ELR (cell line): Measurements from ENCODE around the gene PRF1.
"Not testable (repeated sequence)": the region's sequence is repeated elsewhere in the genome, so short reads cannot be mapped to it uniquely, and the experiment has no call there.

Source experiments
- DNase-seq: peaks from one replicate; pipeline ENCODE4 v3.0.0-alpha.2; 2015; ENCODE audit warnings: low read depth

Gene PRF1

GRCh38 chr10:70602665-70603448 is at the start of gene PRF1:
PRF1 (minus strand) TSS chr10:70602741; CDS start chr10:70600902, 1,839 bp downstream.
- no peak for DNase-seq

- peak; percentile 42 for DNase-seq
These were observed 49.1 kb upstream of the PRF1 start for GRCh38 chr10:70651661-70652060.

- DNase-seq = no peak
These were observed 48.2 kb upstream of the PRF1 start for GRCh38 chr10:70650718-70651117.

GRCh38 chr10:70650104-70650503 is 47.6 kb upstream of the PRF1 start:
- no peak for DNase-seq

- DNase-seq = peak; percentile 96
These were observed 47.0 kb upstream of the PRF1 start for GRCh38 chr10:70649526-70649925.

- peak; percentile 40 for DNase-seq
These were observed 45.9 kb upstream of the PRF1 start for GRCh38 chr10:70648427-70648826.

GRCh38 chr10:70647086-70647485 is 44.5 kb upstream of the PRF1 start:
- DNase-seq = no peak

- not testable (repeated sequence) for DNase-seq
These were observed 42.4 kb upstream of the PRF1 start for GRCh38 chr10:70644959-70645358.

- not testable (repeated sequence) for DNase-seq
These were observed 40.7 kb upstream of the PRF1 start for GRCh38 chr10:70643272-70643671.

GRCh38 chr10:70639640-70640383 is 37.3 kb upstream of the PRF1 start:
- not testable (repeated sequence) for DNase-seq

- not testable (repeated sequence) for DNase-seq
These were observed 32.0 kb upstream of the PRF1 start for GRCh38 chr10:70634515-70634914.

- DNase-seq = peak; percentile 28
These were observed 31.5 kb upstream of the PRF1 start for GRCh38 chr10:70634011-70634410.

GRCh38 chr10:70631735-70632134 is 29.2 kb upstream of the PRF1 start:
- not testable (repeated sequence) for DNase-seq

GRCh38 chr10:70629338-70629737 is 26.8 kb upstream of the PRF1 start:
- no peak for DNase-seq

GRCh38 chr10:70626056-70626455 is 23.5 kb upstream of the PRF1 start:
- no peak for DNase-seq

GRCh38 chr10:70622981-70623844 is 20.7 kb upstream of the PRF1 start:
- DNase-seq = no peak

GRCh38 chr10:70622541-70622940 is 20.0 kb upstream of the PRF1 start:
- no peak for DNase-seq

GRCh38 chr10:70621503-70622078 is 19.1 kb upstream of the PRF1 start:
- no peak for DNase-seq

- DNase-seq = no peak
These were observed 17.4 kb upstream of the PRF1 start for GRCh38 chr10:70620020-70620289.

GRCh38 chr10:70619271-70620019 is 16.9 kb upstream of the PRF1 start:
- DNase-seq = peak; percentile 82

GRCh38 chr10:70618663-70619062 is 16.1 kb upstream of the PRF1 start:
- no peak for DNase-seq
